DMS114 treated with DMSO at 0.1 percent for 48 hours (cell line): ENCODE results near the gene CYP26B1.

Source experiments
- DNase-seq: peaks from one replicate; lab custom pipeline; 2025; ENCODE audit not compliant: unreplicated experiment; lab: John Stamatoyannopoulos, UW

Gene CYP26B1

GRCh38 chr2:72131371-72131891, 16.2 kb downstream of the CYP26B1 start:
- no peak for DNase-seq

DNA sequence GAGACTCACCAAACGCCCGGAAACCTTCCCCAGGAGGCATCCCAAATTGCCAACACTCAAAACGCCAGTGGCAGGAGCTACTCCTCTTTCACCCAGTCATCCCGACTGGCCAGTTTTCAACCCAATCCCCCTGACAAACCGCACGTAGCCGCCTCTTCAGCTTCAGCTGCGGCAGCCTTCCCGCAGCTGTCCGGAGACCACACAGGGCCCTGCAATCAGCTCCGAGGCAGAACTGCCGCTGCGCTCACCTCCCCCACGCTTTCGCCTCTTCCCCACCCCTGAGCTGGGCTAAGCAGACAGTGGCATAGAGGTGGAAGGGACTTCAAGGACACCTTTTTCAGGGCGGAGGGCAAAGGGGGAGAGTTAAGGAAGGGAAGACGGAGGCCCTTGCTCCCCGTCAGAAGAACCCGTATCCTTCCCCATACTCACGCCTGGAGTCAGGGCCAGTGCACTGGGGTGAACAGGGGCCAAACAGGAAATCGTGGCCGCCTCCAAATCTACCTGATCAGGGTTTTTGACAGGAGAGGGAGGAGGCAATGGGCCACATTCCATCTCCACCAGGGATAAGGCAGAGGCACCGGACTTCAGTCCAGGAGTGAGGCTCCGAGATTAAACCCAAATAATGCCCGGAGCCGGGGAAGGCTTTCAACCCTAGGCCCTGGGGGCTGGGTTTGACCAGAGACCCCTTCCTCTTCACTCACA, 16.9 kb downstream of the CYP26B1 start:
- DNase-seq = no peak

- DNase-seq = no peak
Measured at GRCh38 chr2:72129681-72130340, 17.9 kb downstream of the CYP26B1 start.

DNA sequence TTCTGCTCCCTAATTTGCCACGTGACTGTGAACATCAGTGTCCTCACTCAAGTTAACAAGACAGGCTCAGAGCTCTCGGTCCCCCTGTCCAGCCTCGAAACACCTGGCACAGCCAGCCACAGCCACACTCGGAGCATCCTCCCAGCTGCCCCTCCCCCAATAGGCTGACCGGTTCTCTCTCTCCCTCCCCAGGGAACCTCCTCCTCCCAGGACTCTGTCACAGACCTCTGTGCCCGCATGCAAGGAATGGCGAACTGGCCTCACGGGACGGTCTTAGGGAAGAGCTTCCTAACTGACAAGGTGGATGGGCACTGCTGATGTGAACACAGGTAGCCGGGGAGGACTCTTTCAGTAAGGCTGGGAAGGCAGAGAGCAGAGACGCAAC, 18.8 kb downstream of the CYP26B1 start:
- no peak for DNase-seq

DNA sequence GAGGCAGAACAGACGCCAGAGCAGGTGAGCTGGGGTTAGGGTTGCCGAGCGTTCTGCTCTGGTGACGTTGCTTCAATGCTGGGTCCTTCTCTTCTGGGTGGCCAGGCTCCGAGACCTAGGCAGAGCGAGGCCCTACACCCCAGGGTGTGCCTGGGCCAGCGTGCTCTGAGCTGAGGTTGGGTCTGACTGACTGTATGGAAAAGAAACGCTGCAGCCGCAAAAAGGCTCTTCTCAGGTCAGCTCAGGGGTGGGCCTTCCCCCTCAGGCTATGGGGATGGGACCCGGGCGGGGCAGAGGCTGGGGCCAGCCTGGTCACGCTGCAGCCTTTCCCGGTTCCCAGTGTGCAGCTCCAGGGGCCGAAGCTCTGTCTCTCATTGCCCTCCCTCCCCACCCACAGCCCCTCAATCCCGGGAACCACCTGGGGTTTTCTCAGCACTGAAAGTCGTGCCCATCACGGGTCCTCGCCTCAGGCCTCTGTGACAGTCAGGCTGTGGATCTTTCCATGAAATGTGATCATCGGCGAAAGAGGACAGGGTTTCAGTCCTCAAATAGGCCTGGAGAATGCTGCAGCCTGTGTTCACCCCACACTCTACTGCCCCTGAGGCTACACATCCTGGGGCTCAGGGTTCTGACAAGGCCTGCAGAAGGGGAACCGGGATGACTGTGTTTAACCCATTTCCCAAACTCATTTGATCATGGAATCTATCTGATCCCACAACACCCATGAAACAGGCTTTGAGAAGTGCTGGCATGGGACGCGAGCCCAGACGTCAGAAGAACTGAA, 19.4 kb downstream of the CYP26B1 start:
- no peak for DNase-seq

DNA sequence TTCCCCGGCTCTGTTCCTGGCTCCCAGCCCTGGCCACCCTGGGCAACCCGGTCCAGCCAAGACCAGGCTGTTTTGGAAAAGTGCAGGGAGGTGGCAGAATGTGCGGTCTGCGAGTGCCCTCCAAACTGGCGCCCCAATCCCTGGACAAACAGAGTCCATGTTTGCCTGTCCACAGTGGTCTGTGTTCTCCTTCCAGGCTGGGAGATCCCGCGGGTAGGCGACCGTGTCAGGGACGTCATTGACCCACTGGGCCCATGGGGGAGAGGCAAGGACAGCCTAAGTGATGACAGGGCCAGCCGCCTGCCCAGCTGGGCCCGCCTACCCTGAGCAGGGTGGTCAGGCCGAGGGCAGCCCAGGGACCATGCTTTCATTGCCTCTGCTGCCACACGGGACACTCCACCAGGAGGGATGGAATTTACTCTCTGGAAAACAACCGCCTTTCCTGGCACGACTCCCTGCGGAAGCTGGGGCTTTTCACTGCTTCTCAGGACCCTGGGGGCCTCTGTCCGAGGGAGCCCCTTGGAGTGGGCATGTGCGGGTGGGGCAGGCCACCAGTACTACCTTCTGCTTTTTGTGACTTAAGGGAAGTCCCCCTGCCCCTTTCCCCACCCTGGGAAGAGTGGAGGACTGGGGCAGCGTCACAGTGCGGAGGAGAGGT, 20.1 kb downstream of the CYP26B1 start:
- no peak for DNase-seq

DNA sequence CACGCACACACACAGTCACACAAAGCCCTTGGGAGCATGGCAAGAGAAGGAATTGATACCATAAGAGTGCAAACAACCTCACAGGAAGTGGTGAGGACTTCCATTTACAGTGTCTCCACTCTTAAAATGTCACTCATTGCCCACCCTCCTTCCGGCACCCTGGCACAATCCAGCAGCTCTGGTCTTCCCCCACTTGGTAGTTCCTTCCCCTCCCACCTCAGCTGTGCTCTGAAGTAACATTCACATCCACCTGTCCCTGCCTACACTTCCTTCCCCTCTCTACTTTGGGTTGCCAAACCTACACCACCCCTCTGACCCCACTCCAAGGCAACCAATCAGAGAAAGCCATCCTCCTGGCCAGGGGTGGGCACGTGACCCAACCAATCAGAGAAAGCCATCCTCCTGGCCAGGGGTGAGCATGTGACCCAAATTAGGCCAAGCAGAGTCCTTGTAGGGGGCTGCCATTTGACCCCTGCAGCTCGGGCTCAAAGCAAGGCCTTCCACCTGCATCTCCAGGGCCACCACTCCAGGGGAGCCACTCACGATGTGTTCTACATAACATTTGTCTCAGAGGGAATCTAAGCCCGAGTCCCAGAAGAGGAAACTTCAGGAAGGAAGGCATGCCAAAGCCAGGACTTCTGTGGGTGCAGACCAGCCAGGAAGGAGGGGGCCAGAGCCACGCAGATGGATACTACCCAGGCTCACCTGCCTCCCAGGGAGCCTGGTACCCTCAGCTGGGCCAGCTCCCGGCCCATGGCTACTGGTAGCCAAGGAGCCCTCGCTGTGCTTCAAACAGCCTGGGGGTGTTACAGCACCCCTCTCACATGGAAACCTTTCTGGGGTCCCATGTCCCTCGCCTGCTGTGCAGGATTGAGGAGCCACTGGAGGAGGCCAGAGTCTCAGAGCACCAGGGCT, 21.2 kb downstream of the CYP26B1 start:
- no peak for DNase-seq

GRCh38 chr2:72124376-72124775, 23.3 kb downstream of the CYP26B1 start:
- DNase-seq = no peak

DNA sequence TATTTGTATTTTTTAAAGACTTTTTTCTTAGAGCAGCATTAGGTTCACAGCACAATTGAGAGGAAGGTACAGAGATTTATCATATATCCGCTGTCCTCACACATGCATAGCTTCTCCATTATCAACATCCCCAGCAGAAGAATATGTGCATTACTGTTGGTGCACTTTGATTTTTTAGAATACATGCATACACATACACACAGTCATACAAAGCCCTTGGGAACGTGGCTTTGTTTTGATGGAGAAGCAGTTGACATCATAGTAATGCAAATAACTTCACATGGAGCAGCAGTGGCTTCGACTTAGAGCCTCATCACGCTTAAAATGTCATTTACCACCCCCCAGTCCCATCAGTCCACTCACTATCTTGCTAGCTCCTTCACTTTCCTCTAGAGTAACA, 26.5 kb downstream of the CYP26B1 start:
- DNase-seq = no peak

GRCh38 chr2:72118951-72119350, 28.7 kb downstream of the CYP26B1 start:
- no peak for DNase-seq

DNA sequence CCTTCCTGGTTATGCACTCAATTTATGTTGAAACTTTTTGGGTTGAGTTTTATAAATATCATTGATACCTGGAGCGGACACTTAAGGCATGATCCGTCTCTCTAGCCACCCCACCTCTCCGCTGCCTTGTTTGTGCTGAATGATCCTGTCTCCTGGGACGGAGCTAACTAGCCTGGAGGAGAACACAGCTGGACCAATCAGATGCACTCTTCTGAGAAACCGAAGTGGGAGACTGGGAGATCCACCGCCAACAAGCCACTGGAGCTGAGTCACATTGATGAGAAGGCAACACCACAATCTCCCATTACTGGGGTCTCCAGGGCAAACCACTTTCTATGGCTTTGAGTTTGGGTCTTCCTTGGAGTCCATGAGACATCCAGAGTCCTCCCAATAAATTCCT, 29.3 kb downstream of the CYP26B1 start:
- no peak for DNase-seq

DNA sequence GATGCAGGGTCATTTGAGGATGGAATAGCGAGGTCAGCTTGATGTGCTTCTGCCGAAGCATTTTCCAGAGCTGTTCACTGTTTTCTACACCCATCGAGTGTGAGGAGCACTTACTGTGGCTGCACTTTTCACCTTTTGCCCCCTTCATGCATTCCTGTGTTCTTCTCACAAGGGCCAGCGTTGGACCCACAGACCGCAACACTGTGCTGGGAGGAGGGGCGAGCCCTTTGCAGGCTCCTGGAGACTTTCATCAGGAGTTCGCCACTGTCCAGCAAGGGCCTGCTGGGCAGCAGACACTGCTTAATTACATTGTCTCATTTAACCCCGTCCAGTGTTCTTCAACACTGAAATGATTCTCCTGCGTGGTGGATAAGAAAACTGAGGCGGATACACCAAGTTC, 29.9 kb downstream of the CYP26B1 start:
- DNase-seq = no peak

- no peak for DNase-seq
Measured at GRCh38 chr2:72117029-72117428, 30.6 kb downstream of the CYP26B1 start.

GRCh38 chr2:72116081-72116533, 31.6 kb downstream of the CYP26B1 start:
- no peak for DNase-seq

DNA sequence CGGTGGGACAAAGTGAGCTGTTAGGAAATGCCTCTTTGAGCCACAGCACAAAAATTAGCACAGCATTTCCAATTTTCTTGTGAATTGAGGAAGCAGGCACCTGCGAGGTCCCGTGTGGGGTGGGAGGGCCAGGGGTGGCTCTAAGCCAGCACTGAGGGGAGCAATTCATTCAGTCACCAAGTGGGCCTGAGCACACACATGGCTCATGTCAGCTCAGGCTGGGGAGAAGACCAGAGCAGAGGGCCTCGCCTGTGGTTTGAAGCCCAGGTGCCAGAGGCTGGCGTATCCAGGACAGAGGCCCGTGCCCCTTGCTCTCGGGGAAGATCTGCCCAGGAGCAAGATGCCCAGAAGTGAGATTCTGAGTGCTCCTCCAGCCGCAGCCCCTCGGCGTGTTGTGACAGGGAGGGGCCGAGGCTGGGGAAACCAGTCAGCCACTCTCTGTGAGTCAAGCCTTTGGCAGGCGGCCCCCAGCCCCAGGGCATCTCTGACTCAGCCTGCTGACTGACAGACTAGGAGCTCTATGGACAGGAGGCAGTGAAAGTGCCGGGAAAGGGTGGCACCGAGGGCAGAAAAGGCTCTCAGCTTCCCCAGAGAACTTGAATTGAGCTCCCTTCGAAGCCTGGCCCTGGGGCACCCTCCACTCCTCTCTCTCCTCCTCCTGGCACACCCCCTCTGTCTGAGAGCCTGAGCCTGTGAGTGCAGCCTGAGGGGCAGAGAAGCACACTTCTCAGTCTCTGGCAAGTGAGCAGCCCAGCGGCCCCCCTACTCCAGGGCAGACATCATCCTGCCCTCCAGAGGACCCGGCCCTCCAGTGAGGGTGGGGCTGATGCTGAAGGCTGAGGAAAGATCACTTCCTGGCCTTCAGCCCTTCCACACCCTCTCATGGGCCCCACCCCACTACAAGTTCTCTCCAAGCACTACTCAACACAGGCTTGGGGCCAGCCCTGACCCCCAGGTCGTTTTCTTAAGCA, 32.3 kb downstream of the CYP26B1 start:
- DNase-seq = no peak

GRCh38 chr2:72114693-72115051, 33.0 kb downstream of the CYP26B1 start:
- no peak for DNase-seq

DNA sequence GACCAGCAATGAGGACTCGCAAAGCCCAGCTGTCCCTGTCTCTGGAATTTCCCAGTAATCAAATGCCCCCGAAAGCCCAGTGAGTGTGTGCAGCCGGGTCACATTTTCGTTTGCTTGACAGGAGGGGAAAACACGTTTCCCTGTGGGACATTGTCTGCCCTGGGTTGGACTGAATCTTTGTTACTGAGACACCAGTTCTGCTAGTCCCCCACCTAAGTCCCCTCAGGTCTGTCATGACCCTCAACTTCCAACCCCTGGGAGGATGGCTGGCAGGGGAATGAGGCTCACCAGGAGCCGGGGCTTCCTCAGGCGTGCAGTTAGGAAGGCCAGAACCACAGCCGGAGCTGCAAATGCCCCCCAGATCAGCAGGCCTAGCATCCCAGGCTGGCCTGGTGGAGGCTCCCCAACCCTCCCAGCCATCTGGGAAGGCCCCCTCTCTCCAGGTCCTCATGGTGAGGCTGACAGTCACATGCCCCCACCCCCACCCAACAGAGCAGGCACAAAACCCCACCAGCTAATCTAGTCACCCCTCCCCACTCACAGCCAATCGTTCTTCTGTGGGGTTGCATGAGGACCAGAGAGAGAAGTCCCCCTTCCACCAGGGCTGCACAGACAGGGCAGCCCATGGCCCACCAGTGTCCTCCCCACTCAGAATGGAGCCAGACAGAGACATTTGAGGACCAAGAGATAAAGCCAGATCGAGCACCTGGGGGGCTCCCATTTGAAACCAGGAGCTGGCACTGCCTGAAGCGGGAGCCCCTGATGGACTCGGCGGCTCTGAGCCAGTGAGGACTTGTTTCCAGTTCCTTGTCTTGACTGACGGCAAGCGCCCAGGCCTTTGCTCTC, 33.6 kb downstream of the CYP26B1 start:
- no peak for DNase-seq
